HG02852 (cell line): ENCODE results near the gene TXNDC2.

Experiments
- ATAC-seq: cut with Tn5 transposase; IDR thresholded peaks from one replicate; pipeline ENCODE4 v1.9.1; 2021; ENCODE audit warnings: mild to moderate bottlenecking, moderate library complexity; ENCODE audit not compliant: unreplicated experiment

TXNDC2 gene

GRCh38 chr18:9930299-9930884, 44.6 kb downstream of the TXNDC2 start:
- no peak for ATAC-seq

- no peak for ATAC-seq
Observed at GRCh38 chr18:9931146-9931545, 45.4 kb downstream of the TXNDC2 start.

GRCh38 chr18:9931678-9932077, 45.9 kb downstream of the TXNDC2 start:
- ATAC-seq, result no peak

- ATAC-seq, result no peak
Observed at GRCh38 chr18:9933865-9934264, 48.1 kb downstream of the TXNDC2 start.

- no peak for ATAC-seq
Observed at GRCh38 chr18:9934274-9934673, 48.5 kb downstream of the TXNDC2 start.
